HG02642 (cell line): ENCODE results near the gene KCND3.

Experiments
- ATAC-seq: cut with Tn5 transposase; IDR thresholded peaks from one replicate; pipeline ENCODE4 v1.9.1; 2021; ENCODE audit warnings: mild to moderate bottlenecking; ENCODE audit not compliant: unreplicated experiment, poor library complexity

KCND3 gene

DNA sequence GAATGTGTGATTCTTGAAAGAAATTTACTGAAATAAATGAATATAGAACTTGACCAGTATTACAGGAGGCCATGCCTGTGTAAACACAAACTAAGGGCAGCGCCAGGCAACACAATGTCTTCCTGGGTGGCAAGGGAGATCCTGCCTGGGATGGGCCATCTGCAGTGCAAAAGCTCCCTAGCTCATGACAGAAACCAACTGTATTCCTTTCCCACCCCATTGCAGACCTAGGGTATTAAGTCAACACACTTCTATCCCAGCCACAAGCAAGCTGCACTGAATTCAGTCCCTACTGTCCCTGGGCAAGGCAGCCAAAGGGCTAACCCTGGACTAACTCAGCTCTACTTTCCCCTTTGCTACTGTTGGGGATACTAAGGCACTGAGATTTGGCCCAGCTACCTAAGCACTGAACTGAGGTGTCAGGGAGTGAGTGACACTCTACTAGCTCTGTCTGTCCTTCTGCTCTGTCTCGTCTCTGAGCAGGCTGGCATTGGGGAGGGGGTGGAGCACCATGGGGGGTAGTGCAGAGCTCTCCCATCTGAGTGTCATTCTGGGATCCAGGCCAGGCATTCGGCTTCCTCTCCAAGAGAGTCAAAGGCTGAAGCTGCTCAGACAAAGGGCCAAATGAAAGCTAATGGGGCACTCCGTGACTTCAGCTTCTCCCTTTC lies 252.8 kb downstream of the KCND3 start:
- ATAC-seq: no peak

DNA sequence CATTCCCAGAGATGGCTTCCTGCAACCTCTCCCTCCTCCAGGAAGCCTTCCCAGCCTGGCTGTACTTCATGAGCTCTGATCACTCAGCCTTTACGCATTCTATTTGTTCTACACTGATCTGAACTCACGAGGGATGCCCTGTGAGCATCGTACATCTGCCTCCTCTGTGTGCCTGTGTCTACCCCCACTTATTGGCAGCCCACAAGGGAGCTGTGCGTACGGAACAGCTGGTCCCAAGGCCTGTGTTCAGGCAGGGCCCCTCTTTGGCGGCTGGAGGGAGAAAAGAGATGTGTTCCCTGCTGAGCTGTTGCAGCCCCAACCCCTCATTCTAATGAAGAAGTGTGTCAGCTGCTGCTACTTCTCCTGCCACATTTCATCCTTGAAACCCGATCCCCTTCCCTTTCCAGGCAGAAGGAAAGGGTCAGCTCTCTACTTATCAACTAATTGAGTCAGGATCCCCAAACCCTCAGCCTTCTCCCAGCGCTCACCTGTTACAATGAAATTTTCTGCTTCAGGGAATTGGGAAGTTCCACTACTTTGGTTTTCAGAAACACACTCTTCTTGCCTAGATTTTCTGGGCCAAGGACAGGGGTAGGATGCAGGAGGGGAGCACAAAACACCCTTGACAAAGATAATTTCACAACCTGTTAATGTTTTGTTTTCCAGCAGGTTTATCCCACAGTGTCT lies 253.5 kb downstream of the KCND3 start:
- ATAC-seq: no peak

DNA sequence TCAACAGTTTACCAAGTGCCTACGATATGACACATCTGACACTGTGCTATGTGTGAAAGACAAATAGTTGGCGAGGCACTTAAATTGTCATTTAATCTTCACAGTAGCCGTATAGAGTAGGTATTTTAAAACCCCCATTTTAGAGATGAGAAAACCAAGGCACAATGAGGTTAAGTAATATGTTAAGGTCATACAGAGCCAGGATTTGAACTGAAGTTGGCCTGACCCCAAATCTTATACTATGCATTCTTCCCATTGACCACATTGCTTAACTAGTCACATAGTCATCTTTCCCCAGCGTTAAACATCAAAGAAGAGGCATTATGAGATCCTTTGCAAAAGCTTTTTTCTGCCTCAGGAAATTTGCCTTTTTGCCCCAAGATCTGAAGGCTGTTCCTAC lies 254.1 kb downstream of the KCND3 start:
- no peak for ATAC-seq

DNA sequence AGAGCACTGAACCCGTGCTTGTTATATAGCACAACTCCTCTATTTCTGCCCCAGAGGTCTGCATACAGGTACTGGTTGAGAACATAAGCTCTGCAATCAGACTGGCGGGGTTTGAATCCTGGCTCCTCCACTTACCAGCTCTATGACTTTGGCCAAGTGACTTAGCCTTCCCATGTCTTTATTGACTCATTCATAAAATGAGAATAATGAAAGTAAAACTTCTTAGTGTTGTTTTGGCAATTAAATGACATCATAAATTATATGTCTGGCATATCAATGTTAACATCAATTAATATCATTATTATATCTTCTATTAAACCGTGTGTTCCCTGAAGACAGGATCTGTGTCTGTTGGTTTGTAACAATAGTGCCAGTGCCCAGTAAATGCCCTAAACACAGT lies 254.6 kb downstream of the KCND3 start:
- no peak for ATAC-seq

DNA sequence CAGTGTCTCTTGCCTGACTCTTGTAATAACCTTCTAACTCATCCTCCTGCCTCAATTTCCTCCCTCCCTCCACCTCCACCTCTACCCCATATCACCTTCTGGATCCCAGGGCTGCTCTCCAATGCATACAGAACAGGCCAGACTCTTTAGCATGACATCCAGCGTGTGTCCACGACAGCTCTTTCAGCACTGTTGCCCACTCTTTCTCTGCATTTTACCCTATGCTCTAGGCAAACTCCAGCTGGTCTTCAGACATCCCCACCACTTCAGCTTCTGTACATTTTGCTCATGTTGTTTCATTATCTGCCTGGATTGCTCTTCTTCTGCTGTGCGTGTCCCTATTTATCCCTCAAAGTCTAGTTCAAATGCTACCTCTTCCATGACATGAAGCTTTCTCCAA lies 255.0 kb downstream of the KCND3 start:
- no peak for ATAC-seq

DNA sequence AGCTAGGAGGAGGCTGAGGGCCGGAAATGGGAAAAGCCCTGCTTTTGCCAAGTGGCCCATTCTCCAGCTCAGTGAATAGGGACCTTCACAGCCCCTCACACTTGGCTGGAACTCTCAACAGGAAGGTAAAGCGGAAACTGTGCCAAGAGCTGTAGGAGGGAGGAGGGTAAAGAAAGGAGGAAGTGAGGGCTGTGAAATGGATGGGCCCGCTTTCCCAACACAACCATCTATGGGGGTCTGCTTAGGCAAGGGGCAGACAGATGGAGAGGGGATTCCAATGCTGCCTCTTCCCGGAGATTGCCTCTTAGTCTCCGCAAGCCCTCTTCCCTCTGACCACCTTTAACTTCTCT lies 255.5 kb downstream of the KCND3 start:
- no peak for ATAC-seq

DNA sequence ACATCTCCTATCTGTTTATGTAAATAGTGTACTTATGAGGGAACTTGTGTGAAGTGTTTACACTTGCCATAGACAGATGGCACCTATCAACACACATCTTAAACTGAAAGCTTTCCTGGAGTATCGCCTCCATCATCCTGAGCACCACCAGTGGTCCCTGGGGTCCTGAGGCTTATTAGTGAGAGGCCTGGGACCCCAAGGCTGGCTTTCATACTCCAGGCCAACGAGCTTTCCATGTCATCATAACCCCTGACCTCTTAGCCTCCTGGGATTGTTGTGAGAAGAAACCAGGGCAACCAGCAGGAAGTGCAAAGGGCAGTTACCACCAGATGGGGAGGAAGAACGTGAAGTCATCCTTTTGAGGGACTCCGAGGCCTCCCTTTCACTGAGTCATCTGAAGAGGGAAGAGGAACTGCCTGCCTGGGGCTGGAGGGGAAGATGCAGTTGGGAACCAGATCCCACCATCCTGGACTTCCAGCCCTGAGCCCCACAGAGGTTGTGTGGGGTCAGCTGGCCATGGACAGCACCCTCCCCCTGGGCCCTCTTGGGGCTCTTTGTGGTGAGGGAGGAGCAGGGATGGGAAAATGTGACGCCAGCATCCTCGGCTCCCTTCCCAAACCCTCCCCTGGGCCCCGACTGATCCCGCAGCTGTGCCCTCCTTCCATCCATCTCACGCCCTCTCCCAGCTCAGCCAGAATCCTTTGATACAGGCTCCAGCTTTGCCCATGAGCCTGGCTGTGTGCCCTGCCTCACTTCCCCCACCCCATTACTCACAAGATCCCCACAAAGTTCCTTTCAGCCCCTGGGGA lies 256.1 kb downstream of the KCND3 start:
- ATAC-seq: no peak

DNA sequence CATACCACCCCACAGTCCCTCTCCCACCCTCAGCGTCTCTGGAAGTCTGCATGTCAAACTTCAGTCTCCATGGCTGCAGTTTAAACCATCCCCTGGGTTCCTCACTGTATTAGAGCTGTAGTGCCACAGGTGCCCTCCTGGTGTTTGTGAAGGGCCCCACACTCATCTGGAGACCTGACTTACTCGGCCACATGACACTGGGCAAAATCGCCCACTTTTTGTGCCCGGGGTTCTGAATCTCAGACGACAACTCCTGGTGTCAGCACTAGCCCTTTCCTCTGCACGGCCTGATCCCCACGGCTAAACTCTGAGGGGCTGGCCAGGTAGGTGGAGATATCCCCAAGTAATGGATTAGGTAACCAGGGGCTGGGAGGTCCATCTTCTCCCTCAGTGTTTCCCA lies 256.8 kb downstream of the KCND3 start:
- no peak for ATAC-seq

DNA sequence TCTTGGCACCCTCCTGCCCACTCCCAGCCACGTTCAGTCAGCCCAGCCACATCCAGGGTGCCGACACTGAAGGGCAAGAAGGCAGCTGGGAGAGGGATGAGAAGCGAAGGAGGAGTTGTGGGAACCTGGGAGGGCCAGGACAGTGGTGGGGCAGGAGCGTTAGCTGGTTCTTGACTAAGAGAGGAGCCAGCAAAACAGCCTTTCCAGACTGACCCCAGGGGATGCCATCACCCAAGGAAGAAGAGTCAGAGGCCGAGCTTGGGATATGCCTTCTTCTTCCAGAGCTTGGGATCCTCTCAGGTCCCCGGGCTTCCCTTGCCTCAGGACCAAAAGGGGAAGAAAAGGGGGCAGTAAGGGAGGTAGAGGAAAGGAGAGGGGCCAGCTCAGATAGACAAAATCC lies 257.5 kb downstream of the KCND3 start:
- ATAC-seq: no peak

DNA sequence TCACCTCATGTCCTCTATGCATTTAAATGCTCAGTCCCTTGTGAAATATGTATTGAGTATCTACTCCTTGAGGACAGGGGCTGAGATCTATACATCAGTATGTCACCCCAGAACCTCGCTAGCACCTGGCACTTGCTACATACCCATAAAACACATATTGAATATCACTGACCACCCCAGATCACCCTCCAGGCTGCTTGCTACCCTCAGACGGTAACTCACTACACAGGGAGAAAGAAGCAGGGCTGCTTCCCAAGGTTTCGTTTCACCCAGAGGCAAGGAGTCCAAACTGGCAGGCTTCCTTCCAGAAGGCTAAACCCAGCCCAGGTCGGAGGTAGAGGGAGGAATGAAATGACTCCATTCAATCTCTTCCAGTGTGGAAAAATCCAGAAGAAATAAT lies 258.8 kb downstream of the KCND3 start:
- ATAC-seq: no peak

DNA sequence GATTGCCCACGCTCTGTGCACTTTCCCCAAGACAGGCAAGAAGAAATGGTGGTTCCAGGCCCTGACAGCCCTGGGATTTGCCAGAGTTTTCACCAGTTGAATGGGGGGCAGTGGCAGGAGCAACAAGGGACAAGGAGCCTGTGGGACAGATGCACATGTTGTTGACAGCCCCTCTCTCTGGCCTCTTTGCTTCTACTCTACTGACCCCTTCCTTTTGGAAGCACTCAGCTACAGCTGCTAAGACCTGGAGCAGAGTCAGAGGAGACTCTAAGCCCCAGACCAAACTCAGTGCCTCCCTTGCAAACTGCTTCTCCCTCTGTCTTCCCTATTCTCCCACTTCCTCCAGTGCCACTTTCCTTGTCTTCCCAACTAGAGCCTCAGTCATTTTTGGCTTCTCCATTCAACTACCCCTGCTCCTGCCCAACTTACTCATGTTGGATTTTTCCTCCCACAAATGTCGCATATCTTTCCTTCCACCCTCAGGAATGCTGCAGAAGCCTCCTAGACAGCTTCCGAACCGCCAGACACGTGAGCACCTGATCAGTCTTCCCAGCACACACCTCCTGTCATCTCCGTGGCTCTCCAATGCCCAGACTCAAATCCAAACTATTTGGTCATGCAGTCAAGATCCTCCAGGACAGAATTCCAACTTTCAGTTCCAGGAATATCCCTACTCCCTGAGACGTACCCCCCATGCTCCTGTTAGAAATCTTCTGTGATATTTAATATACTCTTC lies 259.4 kb downstream of the KCND3 start:
- ATAC-seq: no peak

DNA sequence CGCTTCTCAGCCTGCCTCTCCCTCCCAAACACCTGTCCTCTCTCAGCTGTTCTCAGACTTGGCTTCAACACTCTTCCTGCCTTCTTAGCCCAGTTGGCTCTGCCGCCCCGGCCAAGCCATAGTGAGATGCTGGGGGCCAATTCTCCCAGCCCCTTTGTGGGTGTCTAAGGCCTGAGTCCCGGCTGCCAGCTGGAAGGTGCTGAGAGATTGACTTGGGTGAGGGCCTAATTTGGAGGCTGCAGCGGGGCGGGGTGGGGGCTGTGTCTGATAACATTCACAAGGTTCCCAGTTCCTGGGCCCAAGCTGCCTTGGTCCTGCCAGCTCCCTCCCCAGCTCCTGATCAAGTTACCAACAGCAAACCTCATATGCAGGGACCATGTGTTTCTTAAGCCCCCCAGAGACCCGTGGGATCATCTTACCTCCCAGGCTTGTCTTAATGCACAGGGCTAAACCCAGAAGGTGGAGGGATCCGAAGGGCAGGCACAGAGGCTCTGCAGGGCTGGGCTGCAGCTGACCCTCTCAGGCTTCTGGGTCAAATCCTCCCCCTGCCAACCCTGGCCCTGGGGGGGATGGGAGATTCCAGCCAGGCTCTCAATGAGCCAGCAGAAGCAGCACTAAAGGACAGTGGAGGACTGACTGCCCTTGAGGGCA lies 260.1 kb downstream of the KCND3 start:
- ATAC-seq: no peak

DNA sequence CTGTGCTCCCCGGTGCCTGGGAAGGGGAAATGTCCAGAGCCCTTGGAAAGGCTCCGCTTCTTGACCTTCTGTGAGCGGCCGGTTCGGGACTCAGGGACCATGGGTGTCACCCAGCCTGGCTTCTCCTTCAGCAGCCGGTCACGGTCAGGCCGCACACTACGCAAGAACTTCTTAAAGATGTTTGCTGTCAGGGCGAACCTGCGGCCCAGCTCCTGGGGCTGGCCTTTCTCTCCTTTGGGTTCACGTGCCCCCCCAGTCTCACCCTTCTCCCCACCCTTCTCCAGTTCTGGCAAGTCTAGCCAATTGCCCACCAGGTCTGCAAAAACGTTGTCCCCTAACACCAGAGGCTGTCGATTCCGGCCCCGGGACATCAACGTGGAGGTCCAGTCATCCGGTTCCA lies 262.4 kb downstream of the KCND3 start:
- ATAC-seq: no peak

DNA sequence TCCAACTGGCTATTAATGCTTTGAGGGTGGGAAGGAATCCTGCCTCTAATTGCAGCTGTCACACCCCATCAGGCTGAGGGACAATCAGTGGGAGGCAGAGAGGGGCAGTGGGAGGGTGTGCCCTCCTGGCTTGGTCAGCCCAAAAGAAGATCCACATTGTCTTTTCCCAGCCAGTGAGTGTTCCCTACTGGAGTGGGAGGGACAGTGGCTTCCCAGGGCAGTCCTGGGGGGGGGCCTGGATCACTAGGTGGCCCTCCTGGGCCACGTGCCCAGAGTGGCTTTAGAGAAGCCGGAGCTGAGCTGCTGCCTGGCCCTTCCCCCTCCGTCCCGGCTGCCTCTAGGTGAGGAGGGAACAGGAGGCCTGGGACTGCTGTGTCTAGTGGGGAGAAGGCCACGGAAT lies 264.3 kb downstream of the KCND3 start:
- no peak for ATAC-seq

DNA sequence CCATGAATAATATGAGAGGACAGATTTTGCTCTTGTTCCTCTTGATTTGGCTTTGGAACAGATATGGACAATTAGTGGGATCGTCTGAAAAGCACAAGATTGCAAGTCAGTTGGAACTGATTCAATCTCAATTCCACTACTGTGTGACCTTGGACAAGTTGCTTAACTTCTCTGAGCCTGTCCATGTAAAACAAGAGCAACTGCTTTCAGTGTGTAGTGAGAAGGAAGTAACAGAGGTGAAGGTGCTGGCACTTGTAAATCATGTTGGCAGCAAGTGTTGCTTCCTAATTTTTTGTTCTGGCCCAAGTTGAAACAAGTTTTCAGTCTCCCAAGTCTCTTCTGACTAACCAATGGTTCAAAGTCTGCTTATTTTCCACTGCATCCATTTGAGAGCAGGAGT lies 265.6 kb downstream of the KCND3 start:
- ATAC-seq: no peak

DNA sequence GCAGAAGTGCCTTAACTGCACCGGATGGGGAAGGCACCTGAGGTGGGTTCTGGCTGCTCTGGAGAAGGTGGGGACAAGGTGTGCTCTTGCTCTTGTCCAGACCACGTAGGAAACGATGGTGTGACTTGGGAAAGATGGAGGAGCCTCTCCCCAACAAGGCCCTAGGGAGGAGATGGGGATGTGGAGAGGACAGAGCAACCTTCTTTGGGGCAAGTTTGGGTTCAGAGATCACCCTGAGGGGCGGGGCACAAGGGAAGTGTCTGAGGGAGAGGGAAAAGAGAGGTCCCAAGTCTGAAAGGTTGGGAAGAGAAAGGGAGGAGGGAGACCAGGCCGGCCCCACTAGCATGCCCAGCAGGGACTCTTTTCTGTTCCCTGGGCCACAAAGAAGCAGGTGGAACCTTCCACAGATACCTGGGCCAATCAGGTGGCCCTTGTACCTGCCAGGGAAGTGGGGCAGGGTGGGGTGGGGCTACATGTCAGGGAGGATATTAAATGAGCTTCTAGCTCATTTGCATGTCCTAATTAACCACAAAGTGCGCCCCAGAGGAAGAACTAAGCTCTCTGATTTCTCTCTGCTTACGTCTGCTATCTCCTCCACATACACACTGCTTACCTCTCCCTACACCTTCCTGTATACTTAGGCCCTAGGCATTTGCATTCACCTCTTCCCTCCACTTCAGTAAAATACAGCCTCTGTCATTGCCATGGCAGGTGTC lies 266.2 kb downstream of the KCND3 start:
- ATAC-seq: no peak

DNA sequence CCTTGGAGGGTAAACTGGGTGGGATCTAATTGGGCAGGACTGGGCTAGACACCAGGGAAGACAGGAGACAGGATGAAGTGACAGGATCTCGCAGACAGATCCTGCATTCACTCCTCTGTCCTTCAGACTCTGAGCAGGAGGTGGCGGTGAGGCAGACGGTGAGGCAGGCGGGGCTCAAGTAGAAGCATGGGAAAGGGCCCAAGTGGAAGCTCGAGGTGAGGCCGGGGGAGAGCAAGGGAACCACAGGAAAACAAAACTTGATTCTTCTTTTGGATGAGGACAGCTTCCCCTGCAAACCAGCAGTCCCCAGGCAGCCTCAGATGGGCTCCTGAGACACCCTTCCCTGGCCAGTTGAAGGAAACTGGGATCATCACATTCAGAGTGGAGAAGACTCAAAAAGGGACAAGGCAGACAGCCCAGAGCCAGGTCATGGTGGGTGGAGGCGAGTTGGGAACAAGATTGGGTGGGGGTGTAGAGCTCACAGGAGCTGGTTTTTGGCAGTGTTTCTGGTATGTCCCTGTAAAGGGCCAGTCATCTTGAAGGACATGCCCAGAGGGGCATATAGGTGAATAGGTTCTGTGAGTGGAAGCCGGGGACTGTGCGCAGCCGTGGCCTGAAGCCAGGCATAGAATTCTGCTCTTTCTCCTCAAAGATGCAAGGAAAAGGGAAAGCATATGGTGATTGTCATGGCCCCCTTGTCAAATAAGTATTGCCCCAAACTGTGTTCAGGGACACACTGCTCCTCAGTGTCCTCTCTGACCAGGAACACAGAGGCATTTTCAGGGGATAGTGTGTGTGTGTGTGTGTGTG lies 268.3 kb downstream of the KCND3 start:
- no peak for ATAC-seq
